ENCODE results near the gene FOXP1. TPM values are rescaled to one million over a fixed set of nuclear protein-coding genes. Genes with fewer than 3 reads are reported as not detected.

Gene FOXP1
- total RNA-seq, 1 experiment from 2014 or later = 2.9 TPM

GRCh38 chr3:70984776-70985482 lies 598.6 kb downstream of the FOXP1 start:
- Histone ChIP-seq H3K4me3 (ENCODE audit: low read depth in 2 of 2, low read length in 2 of 2) (no peak overlapping the region), H3K27me3 (ENCODE audit: control insufficient read depth, insufficient read depth, low read length) (no peaks in the 10 kb centered on the region), H3K4me1 (ENCODE audit: control insufficient read depth, insufficient read depth, low read length) (no peaks in the 10 kb centered on the region; the same call in 1 of the 2 replicates), H3K36me3 (ENCODE audit: control insufficient read depth, insufficient read depth, low read length) (no peaks in the 10 kb centered on the region), H3K27ac (ENCODE audit: low read length) (no peak overlapping the region), H3K9me3 (ENCODE audit: control insufficient read depth, insufficient read depth, low read depth, low read length) (no peaks in the 10 kb centered on the region)
- CTCF ChIA-PET = no interaction called here
- no peak for TF ChIP-seq POLR2AphosphoS5 (IDR thresholded peaks at IDR 0.05; ENCODE audit: low read depth, low read length)
- TF ChIP-seq REST (IDR thresholded peaks at IDR 0.05; ENCODE audit: insufficient read depth in 1 of 2, low read depth in 2 of 2, low read length in 1 of 2) = no peak
- TF ChIP-seq CTCF (IDR thresholded peaks at IDR 0.05) = no peak
- no peak for TF ChIP-seq SIN3A (IDR thresholded peaks at IDR 0.05; ENCODE audit: borderline replicate concordance, insufficient read depth, low read depth, low read length)
- no peak for TF ChIP-seq TCF7L2 (IDR thresholded peaks at IDR 0.05; ENCODE audit: low read depth, low read length)
- DNase-seq (ENCODE audit: low read depth, low spot score) (no peak), ATAC-seq (no peak)
- POLR2A ChIA-PET = no interaction called here
- no TSS peak for BruUV-seq (replicated peaks)
- in situ Hi-C loops (cut with HindIII; ENCODE audit: low pct_unique_long_range_greater_than_20kb, low sequenced_read_pairs) = no loop called here
- intact Hi-C loops (cut with micrococcal nuclease; ENCODE audit: unreplicated experiment) = no loop called here

- ATAC-seq = peak; percentile 83; the same call in 1 of the 2 replicates
- H3K4me3 ChIP-seq (ENCODE audit: low read depth in 2 of 2, low read length in 2 of 2) = peak overlapping the region in 1 of 2 experiments; percentile 10; a peak in 1 of 4 replicates
- CTCF ChIA-PET = interaction anchor here (0.7 kb wide), 1 partner anchor 171 kb away, joined by 4 read pairs; no protein-coding TSS in a partner anchor
Measured at GRCh38 chr3:70982700-70983140, 600.8 kb downstream of the FOXP1 start.

More at GRCh38 chr3:70982700-70983140, 600.8 kb downstream of the FOXP1 start:
- intact Hi-C loops (cut with micrococcal nuclease; ENCODE audit: unreplicated experiment) (no loop called here), in situ Hi-C loops (cut with HindIII; ENCODE audit: low pct_unique_long_range_greater_than_20kb, low sequenced_read_pairs) (no loop called here)
- H3K27me3 ChIP-seq (ENCODE audit: control insufficient read depth, insufficient read depth, low read length) = no peaks in the 10 kb centered on the region
- POLR2A ChIA-PET = no interaction called here
- DNase-seq (ENCODE audit: low read depth, low spot score) = peak; percentile 38
- no peak overlapping the region for H3K27ac ChIP-seq (ENCODE audit: low read length)
- H3K4me1 ChIP-seq (ENCODE audit: control insufficient read depth, insufficient read depth, low read length) = no peaks in the 10 kb centered on the region; the same call in 1 of the 2 replicates
- TF ChIP-seq POLR2AphosphoS5 (IDR thresholded peaks at IDR 0.05; ENCODE audit: low read depth, low read length) (no peak), REST (IDR thresholded peaks at IDR 0.05; ENCODE audit: insufficient read depth in 1 of 2, low read depth in 2 of 2, low read length in 1 of 2) (no peak), CTCF (IDR thresholded peaks at IDR 0.05) (no peak), TCF7L2 (IDR thresholded peaks at IDR 0.05; ENCODE audit: low read depth, low read length) (no peak), SIN3A (IDR thresholded peaks at IDR 0.05; ENCODE audit: borderline replicate concordance, insufficient read depth, low read depth, low read length) (no peak)
- no peaks in the 10 kb centered on the region for H3K36me3 ChIP-seq (ENCODE audit: control insufficient read depth, insufficient read depth, low read length)
- no TSS peak for BruUV-seq (replicated peaks)
- no peaks in the 10 kb centered on the region for H3K9me3 ChIP-seq (ENCODE audit: control insufficient read depth, insufficient read depth, low read depth, low read length)

Data from Panc1 (cell line).